ENCODE data around the gene CHAT.
A peak's percentile ranks its signal among the peaks of the same experiment; 100 is the strongest.

CHAT gene

GRCh38 chr10:49600781-49601400 is 12.9 kb upstream of the CHAT start:
- peaks cover 10% of the 10 kb centered on the region for H3K27me3 Mint-ChIP-seq (ENCODE audit: low read depth)

GRCh38 chr10:49601857-49602256 is 12.0 kb upstream of the CHAT start:
- peaks cover 1% of the 10 kb centered on the region for H3K4me1 Mint-ChIP-seq (ENCODE audit: low read depth)
- DNase-seq (ENCODE audit: low spot score), result no peak
- H3K27me3 Mint-ChIP-seq (ENCODE audit: low read depth), result peaks cover 13% of the 10 kb centered on the region
- no peak overlapping the region for H3K27ac Mint-ChIP-seq
- no peaks in the 10 kb centered on the region for H3K36me3 Mint-ChIP-seq (ENCODE audit: low read depth)
- no peaks in the 10 kb centered on the region for H3K9me3 Mint-ChIP-seq
- no peak overlapping the region for H3K4me3 Mint-ChIP-seq

More at GRCh38 chr10:49600781-49601400, 12.9 kb upstream of the CHAT start:
- no peak overlapping the region for H3K27ac Mint-ChIP-seq
- H3K4me3 Mint-ChIP-seq, result no peak overlapping the region
- no peaks in the 10 kb centered on the region for H3K4me1 Mint-ChIP-seq (ENCODE audit: low read depth)
- H3K9me3 Mint-ChIP-seq, result no peaks in the 10 kb centered on the region
- H3K36me3 Mint-ChIP-seq (ENCODE audit: low read depth), result no peaks in the 10 kb centered on the region
- no peak for DNase-seq (ENCODE audit: low spot score)

- H3K4me1 Mint-ChIP-seq (ENCODE audit: low read depth), result peaks cover 2% of the 10 kb centered on the region
- H3K9me3 Mint-ChIP-seq, result no peaks in the 10 kb centered on the region
- H3K27ac Mint-ChIP-seq, result no peak overlapping the region
- DNase-seq (ENCODE audit: low spot score), result no peak
- no peaks in the 10 kb centered on the region for H3K36me3 Mint-ChIP-seq (ENCODE audit: low read depth)
- peaks cover 19% of the 10 kb centered on the region for H3K27me3 Mint-ChIP-seq (ENCODE audit: low read depth)
- no peak overlapping the region for H3K4me3 Mint-ChIP-seq
These were observed 11.3 kb upstream of the CHAT start for GRCh38 chr10:49602380-49603023.

- H3K4me3 Mint-ChIP-seq, result no peak overlapping the region
- H3K36me3 Mint-ChIP-seq (ENCODE audit: low read depth), result no peaks in the 10 kb centered on the region
- H3K27me3 Mint-ChIP-seq (ENCODE audit: low read depth), result peaks cover 40% of the 10 kb centered on the region
- DNase-seq (ENCODE audit: low spot score), result no peak
- no peaks in the 10 kb centered on the region for H3K9me3 Mint-ChIP-seq
- peaks cover 2% of the 10 kb centered on the region for H3K4me1 Mint-ChIP-seq (ENCODE audit: low read depth)
- H3K27ac Mint-ChIP-seq, result no peak overlapping the region
These were observed 8.5 kb upstream of the CHAT start for GRCh38 chr10:49605216-49605938.

- H3K27me3 Mint-ChIP-seq (ENCODE audit: low read depth), result peaks cover 43% of the 10 kb centered on the region
- H3K4me1 Mint-ChIP-seq (ENCODE audit: low read depth), result peaks cover 2% of the 10 kb centered on the region
These were observed 7.8 kb upstream of the CHAT start for GRCh38 chr10:49605939-49606509.

GRCh38 chr10:49606981-49607535 is 6.8 kb upstream of the CHAT start:
- Mint-ChIP-seq H3K9me3 (no peaks in the 10 kb centered on the region), H3K27ac (no peak overlapping the region), H3K36me3 (ENCODE audit: low read depth) (no peaks in the 10 kb centered on the region), H3K4me3 (no peak overlapping the region), H3K4me1 (ENCODE audit: low read depth) (peaks cover 4% of the 10 kb centered on the region), H3K27me3 (ENCODE audit: low read depth) (peaks cover 51% of the 10 kb centered on the region)
- peak; percentile 80 for DNase-seq (ENCODE audit: low spot score)

More at GRCh38 chr10:49605939-49606509, 7.8 kb upstream of the CHAT start:
- no peak overlapping the region for H3K27ac Mint-ChIP-seq
- H3K4me3 Mint-ChIP-seq, result no peak overlapping the region
- H3K9me3 Mint-ChIP-seq, result no peaks in the 10 kb centered on the region
- H3K36me3 Mint-ChIP-seq (ENCODE audit: low read depth), result no peaks in the 10 kb centered on the region
- DNase-seq (ENCODE audit: low spot score), result no peak

GRCh38 chr10:49608166-49609005 is 5.5 kb upstream of the CHAT start:
- no peak overlapping the region for H3K4me3 Mint-ChIP-seq
- H3K4me1 Mint-ChIP-seq (ENCODE audit: low read depth), result peaks cover 7% of the 10 kb centered on the region

GRCh38 chr10:49609006-49609282 is 4.9 kb upstream of the CHAT start:
- Mint-ChIP-seq H3K4me1 (ENCODE audit: low read depth) (peaks cover 7% of the 10 kb centered on the region), H3K4me3 (no peak overlapping the region), H3K27me3 (ENCODE audit: low read depth) (peaks cover 67% of the 10 kb centered on the region), H3K9me3 (no peaks in the 10 kb centered on the region), H3K36me3 (ENCODE audit: low read depth) (peaks cover 1% of the 10 kb centered on the region), H3K27ac (no peak overlapping the region)
- DNase-seq (ENCODE audit: low spot score), result no peak

More at GRCh38 chr10:49608166-49609005, 5.5 kb upstream of the CHAT start:
- H3K36me3 Mint-ChIP-seq (ENCODE audit: low read depth), result peaks cover 1% of the 10 kb centered on the region
- no peak for DNase-seq (ENCODE audit: low spot score)
- H3K27me3 Mint-ChIP-seq (ENCODE audit: low read depth), result peaks cover 64% of the 10 kb centered on the region
- no peaks in the 10 kb centered on the region for H3K9me3 Mint-ChIP-seq
- no peak overlapping the region for H3K27ac Mint-ChIP-seq

GRCh38 chr10:49609283-49610113 is 4.3 kb upstream of the CHAT start:
- Mint-ChIP-seq H3K9me3 (no peaks in the 10 kb centered on the region), H3K36me3 (ENCODE audit: low read depth) (peaks cover 1% of the 10 kb centered on the region), H3K27ac (no peak overlapping the region), H3K4me1 (ENCODE audit: low read depth) (peaks cover 7% of the 10 kb centered on the region), H3K4me3 (no peak overlapping the region), H3K27me3 (ENCODE audit: low read depth) (peaks cover 67% of the 10 kb centered on the region)
- no peak for DNase-seq (ENCODE audit: low spot score)

GRCh38 chr10:49610114-49610457 is 3.8 kb upstream of the CHAT start, which contains the start of gene SLC18A3:
TSS of gene SLC18A3 (plus strand) at chr10:49610310. CDS start at chr10:49610741, 431 bp downstream.
- Mint-ChIP-seq H3K4me3 (no peak within 1 kb of the TSS), H3K9me3 (no peaks in the 10 kb centered on the region), H3K27ac (no peak within 1 kb of the TSS), H3K36me3 (ENCODE audit: low read depth) (peaks cover 1% of the 10 kb centered on the region), H3K27me3 (ENCODE audit: low read depth) (peaks cover 71% of the 10 kb centered on the region), H3K4me1 (ENCODE audit: low read depth) (peaks cover 7% of the 10 kb centered on the region)
- no peak for DNase-seq (ENCODE audit: low spot score)

GRCh38 chr10:49610458-49611165 is 3.2 kb upstream of the CHAT start:
- H3K27me3 Mint-ChIP-seq (ENCODE audit: low read depth), result peaks cover 73% of the 10 kb centered on the region
- H3K27ac Mint-ChIP-seq, result no peak overlapping the region
- H3K4me1 Mint-ChIP-seq (ENCODE audit: low read depth), result peaks cover 7% of the 10 kb centered on the region
- no peak for DNase-seq (ENCODE audit: low spot score)
- peaks cover 1% of the 10 kb centered on the region for H3K36me3 Mint-ChIP-seq (ENCODE audit: low read depth)
- no peaks in the 10 kb centered on the region for H3K9me3 Mint-ChIP-seq
- no peak overlapping the region for H3K4me3 Mint-ChIP-seq

- no peak for DNase-seq (ENCODE audit: low spot score)
- H3K27ac Mint-ChIP-seq, result no peak overlapping the region
- H3K27me3 Mint-ChIP-seq (ENCODE audit: low read depth), result peaks cover 76% of the 10 kb centered on the region
- H3K4me1 Mint-ChIP-seq (ENCODE audit: low read depth), result peaks cover 7% of the 10 kb centered on the region
- H3K4me3 Mint-ChIP-seq, result no peak overlapping the region
- H3K9me3 Mint-ChIP-seq, result no peaks in the 10 kb centered on the region
- peaks cover 1% of the 10 kb centered on the region for H3K36me3 Mint-ChIP-seq (ENCODE audit: low read depth)
These were observed 2.5 kb upstream of the CHAT start for GRCh38 chr10:49611166-49611815.
